CD4-positive, alpha-beta T cell treated with Interleukin-10 for 1 hour (primary cell): ENCODE measurements around the gene FFAR3.
"Not testable (repeated sequence)": the region's sequence is repeated elsewhere in the genome, so short reads cannot be mapped to it uniquely, and the experiment has no call there.

Experiments used
- DNase-seq: peaks from one replicate; pipeline ENCODE4 v3.0.0-alpha.2; 2020

The FFAR3 gene

DNA sequence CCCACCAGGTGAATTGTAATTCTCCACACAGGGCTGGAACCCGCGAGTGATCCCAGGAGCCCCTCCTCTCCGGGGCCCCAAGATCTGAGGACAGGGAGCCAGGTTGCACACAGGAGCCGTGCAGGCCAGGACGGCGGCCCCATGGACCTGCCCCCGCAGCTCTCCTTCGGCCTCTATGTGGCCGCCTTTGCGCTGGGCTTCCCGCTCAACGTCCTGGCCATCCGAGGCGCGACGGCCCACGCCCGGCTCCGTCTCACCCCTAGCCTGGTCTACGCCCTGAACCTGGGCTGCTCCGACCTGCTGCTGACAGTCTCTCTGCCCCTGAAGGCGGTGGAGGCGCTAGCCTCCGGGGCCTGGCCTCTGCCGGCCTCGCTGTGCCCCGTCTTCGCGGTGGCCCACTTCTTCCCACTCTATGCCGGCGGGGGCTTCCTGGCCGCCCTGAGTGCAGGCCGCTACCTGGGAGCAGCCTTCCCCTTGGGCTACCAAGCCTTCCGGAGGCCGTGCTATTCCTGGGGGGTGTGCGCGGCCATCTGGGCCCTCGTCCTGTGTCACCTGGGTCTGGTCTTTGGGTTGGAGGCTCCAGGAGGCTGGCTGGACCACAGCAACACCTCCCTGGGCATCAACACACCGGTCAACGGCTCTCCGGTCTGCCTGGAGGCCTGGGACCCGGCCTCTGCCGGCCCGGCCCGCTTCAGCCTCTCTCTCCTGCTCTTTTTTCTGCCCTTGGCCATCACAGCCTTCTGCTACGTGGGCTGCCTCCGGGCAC lies 6.7 kb upstream of the FFAR3 start:
- DNase-seq, result no peak

DNA sequence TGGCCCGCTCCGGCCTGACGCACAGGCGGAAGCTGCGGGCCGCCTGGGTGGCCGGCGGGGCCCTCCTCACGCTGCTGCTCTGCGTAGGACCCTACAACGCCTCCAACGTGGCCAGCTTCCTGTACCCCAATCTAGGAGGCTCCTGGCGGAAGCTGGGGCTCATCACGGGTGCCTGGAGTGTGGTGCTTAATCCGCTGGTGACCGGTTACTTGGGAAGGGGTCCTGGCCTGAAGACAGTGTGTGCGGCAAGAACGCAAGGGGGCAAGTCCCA lies 6.1 kb upstream of the FFAR3 start:
- no peak for DNase-seq

DNA sequence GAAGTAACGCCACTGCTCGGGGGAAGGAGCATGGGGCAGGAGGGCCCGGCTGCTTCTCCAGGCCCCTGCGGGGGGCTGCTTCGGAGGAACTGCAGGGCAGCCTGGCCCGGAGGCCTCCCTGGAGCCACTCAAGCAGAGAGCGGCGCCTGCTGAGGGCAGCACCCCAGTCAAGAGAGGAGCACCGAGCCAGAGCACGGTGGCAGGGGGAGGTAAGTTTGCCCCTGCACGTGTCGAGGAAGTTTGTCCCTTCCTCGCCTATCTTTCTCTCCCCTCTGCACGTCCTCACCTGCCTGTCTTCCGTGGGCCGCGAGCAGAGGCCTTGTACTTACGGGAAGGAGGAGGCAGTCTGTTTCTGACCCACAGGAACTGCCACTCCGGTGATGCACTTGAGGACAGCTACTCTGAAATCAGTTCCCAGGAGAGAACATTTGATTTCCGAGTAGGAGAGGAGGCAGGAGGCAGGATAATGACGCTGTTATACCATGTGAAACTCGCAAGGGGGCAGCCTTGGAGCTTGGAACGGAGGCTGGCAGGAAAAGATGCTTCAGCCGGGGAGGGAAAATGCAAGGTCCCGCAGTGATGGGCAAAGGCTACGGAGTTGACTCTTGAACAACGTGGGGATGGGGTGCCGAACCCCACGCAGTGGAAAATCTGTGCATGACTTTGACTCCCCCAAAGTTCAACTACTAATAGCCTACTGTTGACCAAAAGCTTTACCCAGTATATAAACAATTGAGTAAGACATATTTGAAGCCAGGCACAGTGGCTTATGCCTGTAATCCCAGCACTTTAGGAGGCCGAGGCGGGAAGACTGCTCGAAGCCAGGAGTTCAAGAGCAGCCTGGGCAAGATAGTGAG lies 5.6 kb upstream of the FFAR3 start:
- peak; percentile 80 for DNase-seq

DNA sequence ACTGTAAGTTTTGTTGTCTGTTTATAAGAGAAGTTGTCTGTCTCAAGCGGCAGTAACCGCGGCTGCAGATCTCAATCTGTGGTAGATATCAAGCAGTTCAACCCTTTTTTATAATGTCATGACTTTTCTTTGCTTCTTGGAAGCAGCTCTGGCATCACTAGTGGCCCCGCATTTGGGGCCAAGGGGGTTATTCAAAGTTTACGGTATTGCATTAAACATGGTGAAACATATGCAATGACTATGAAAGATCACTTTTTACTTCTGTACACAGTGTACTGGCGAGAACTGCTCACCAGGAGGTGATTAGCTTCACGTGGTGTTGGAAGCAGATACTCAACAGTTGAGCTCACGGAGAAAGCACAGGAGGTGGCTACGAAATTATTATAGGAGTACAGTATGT lies 4.6 kb upstream of the FFAR3 start:
- no peak for DNase-seq

DNA sequence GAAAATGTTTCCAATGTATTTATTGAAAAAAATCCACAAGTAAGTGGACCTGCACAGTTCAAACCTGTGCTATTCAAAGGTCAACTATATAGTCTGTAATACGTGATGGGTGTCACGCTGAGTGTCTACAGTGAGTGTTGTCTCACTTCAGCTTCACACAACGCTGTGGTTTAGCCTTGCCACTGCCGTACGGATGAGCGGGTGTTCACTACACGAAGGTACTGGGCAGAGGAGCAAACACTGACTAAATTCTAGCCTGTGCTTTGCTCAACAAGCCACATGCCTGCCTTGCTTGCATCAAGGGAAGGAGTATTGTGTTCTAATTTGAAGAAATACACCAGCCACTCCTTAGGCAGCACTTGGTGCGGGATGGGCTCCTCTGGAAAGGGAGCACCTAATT lies 3.4 kb upstream of the FFAR3 start:
- DNase-seq, result no peak

DNA sequence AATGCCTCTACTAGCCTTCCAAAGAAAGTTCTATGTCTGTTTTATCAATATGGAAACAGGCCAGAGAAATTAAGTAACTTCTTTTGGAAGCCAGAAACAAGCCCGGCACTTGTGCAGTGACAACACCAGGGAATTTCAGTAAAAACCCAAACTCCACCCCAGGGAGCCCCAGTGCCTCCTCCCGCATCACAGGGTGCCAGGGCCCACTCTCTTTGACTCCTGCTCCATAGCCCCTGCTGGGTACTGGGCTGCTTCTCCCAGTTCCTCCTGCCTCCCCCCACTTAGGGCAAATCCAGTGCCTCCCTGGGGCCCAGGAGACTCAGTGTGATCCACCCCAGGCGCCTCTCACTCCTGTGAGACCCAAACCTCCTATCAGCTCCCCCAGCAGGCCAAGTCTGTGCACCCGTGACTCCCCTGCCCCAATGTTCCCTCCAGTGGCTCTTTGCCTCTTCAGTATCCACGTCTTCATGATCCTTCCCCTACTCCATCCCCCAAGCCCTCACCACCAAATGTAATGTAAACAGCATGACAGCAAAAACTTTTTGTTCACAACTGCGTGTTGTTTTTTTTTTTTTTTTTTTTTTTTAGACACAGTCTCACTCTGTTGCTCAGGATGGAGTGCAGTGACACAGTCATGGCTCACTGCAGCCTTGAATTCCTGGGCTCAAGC lies 2.3 kb upstream of the FFAR3 start:
- no peak for DNase-seq

DNA sequence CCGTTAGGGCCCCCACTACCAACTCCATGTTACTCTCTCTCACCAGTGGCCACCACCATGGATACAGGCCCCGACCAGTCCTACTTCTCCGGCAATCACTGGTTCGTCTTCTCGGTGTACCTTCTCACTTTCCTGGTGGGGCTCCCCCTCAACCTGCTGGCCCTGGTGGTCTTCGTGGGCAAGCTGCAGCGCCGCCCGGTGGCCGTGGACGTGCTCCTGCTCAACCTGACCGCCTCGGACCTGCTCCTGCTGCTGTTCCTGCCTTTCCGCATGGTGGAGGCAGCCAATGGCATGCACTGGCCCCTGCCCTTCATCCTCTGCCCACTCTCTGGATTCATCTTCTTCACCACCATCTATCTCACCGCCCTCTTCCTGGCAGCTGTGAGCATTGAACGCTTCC lies 574 bp downstream of the FFAR3 start:
- not testable (repeated sequence) for DNase-seq

DNA sequence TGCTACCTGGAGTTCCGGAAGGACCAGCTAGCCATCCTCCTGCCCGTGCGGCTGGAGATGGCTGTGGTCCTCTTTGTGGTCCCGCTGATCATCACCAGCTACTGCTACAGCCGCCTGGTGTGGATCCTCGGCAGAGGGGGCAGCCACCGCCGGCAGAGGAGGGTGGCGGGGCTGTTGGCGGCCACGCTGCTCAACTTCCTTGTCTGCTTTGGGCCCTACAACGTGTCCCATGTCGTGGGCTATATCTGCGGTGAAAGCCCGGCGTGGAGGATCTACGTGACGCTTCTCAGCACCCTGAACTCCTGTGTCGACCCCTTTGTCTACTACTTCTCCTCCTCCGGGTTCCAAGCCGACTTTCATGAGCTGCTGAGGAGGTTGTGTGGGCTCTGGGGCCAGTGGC lies 1.1 kb downstream of the FFAR3 start:
- not testable (repeated sequence) for DNase-seq

DNA sequence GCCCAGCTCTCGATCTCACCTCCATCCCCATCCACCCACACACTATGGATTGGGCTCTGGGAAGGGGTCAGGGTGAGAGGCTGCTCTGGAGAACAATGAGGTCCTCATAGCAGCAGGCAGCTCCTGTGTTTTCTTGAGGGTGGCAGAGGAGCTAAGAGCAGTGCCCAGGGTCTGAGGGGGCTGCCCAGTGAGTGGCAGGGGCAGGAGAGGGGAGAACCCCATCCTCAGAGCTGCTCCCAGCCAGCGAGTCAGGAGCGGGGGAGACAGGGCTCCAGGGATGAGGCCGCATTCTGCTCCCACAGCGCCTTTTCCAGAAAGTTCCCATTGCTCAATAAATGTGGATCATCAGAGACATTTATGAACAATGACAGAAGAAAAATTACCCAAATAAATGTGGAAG lies 1.8 kb downstream of the FFAR3 start:
- DNase-seq, result not testable (repeated sequence)

DNA sequence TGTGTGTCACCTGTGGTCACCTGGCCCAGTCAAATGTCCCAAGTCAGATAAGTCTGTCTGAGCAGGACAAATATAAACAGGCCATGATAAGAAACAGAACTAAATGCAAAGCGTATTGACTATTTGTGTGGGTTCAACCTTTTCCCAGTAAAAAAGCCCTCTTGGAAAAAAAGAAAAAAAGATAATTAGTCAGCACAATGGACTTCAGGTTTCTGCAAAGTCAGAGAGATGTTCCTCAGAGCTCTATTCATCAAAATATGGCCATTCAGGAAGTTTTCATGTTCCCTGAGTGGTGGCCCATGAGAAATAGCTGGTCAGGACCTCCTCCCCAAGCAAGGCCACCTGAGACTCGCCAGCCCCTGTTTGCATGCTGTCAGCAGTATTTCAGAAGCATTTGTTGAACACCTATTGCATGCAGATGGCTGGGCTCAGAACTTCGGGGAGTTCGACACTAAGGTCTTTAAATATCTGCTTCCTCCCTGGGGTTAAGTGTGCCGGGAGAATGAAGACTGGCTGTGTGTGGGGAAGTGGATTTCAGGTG lies 2.7 kb downstream of the FFAR3 start:
- DNase-seq, result no peak

DNA sequence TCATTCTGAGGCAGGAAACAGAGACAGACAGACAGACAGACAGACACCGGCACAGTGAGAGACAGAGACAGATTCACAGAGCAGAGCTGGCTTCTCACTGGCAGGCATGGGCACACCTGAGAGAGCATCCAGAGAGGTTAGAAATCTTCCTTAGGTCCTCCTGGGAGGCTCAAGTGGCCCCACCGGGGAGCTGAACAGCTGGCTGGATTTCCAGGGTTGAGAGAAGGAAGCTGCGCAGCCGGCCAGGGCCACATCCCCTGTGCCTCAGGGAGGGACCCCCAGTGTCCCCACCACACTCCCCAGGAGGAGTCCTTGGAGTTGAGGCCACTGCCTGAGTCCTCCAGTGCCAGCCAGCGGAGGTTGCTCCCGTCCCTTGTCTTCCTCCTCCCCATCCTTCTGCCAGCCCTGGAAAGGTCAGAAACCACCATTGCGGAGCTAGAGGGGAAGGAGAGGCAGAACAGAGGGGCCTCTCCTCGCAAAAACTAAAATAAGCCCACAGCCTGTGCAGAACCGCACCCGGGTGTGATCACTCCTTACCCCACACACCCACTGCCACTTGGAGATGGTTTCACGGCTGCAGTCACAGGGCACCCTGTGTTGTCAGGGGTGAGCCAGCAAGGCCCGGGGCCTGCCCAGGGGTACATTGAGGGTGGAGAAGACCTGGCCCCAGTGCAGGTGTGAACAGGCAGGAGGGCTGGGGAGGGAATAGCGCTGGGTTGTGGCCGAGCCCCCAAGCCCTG lies 4.2 kb downstream of the FFAR3 start:
- DNase-seq, result no peak

DNA sequence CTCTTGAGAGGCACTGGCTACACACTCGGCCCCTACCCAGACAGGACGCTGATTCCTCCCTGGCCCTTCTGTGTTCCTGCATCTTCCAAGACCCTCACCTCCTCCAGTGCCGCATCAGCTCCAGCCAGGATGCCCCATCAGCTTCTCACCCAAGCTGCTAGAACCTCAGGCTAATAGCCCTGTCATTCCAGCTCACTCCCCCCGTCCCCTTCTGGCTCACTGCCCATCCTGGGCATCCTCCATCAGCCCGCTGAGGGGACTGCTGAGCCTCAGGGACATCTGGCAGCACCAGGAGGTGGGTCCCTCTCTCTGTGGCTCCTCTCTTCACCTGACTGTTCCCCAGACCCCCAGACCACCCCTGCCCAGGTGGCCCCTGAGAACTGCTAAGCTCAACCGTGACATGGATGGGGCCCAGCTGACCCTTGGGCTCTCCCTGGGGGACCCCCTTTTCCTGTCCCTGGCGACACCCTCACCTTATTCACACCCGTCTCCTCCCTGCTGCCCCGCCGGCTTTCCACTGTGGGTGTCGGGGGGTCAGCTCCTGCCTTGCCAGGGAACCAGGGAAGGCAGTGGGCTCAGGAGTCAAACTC lies 4.8 kb downstream of the FFAR3 start:
- DNase-seq, result no peak

DNA sequence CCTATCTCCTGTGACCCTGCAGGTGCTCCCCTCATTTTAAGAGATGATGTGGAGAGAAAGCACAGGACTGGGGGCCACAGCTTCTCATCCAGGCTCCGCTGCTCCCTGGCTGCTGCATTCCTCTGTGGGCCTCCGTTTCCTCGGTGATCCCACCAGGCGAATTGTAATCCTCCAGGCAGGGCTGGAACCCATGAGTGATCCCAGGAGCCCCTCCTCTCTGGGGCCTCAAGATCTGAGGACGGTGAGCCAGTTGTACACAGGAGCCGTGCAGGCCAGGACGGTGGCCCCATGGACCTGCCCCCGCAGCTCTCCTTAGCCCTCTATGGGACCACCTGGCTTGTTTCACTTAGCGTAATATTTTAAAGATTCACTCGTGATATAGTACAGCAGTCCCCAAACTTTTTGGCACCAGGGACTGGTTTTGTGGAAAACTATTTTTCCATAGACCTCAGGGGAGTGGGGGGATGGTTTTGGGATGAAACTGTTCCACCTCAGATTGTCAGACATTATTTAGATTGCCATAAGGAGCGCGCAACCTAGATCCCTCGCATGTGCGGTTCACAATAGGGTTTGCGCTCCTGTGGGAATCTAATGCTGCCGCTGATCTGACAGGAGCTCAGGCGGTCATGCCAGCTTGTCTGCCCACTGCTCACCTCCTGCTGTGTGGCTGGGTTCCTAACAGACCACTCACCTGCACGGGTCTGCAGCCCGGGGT lies 5.6 kb downstream of the FFAR3 start:
- DNase-seq, result no peak

DNA sequence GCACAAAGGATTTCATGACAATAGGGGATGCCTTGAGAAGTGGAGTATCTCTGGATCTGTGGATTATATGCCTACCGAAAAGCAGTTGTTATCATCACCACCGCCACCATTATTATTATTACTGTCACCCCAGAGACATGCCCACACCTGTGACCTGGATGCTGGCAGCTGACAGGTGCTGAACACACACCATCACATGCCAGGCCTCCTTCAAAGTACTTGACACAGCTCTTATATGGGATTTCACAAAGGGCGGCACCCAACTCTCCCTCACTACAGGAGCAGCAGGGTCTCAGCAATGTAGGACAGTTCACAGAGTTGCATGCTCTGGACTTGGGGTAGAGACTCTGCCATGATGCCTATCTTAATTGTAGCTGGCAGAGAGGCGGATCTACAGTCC lies 7.0 kb downstream of the FFAR3 start:
- no peak for DNase-seq

DNA sequence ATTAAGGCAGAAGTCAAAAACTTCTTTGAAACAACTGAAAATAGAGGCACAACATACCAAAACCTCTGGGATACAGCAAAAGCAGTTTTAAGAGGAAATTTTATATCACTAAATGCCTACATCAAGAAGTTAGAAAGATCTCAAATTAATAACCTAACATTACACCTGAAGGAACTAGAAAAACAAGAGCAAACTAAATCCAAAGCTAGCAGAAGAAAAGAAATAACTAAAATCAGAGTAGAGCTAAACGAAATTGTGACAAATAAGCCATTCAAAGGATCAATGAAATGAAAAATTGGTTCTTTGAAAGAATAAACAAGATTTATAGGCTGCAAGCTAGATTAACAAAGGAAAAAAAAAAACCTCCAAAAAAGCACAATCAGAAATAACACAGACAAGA lies 10.1 kb downstream of the FFAR3 start:
- no peak for DNase-seq

DNA sequence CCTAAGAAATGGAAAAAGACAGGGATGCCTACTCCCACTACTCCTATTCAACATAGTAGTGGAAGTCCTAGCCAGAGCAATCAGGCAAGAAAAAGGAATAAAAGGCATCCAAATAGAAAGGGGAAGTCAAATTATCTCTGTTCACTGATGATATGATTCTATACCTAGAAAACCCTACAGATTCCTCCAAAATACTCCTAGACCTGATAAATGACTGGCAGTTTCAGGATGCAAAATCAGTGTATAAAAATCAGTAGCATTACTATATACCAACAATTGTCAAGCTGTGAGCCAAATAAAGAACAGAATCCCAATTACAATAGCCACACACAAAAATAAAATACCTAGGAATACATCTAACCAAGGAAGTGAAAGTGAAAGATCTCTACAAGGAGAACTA lies 11.3 kb downstream of the FFAR3 start:
- DNase-seq, result no peak

DNA sequence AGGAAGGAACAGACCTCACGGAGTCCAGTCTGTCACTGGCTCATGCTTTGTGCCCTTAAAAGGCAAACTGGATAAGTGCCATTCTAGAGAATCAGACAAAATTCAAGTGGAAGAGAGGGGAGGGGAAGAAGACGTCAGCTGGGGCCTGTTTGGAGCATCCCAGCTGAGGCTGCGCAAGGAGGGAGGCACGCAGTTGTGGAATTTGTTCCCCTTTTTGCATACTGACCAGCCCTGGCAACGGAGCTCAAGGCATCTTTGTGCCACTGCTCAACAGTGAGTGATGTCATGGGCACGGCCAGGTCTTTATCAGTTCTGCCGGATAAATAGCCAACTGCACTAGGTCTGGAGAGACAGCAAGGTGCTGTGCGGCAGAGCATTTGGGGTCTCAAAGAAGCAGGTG lies 12.5 kb downstream of the FFAR3 start, which contains the start of gene GPR42:
Gene GPR42, plus strand, starts transcription at position 347 of the 400 bp plus-strand sequence. CDS start 292 bp downstream, outside the sequence.
- DNase-seq, result no peak

DNA sequence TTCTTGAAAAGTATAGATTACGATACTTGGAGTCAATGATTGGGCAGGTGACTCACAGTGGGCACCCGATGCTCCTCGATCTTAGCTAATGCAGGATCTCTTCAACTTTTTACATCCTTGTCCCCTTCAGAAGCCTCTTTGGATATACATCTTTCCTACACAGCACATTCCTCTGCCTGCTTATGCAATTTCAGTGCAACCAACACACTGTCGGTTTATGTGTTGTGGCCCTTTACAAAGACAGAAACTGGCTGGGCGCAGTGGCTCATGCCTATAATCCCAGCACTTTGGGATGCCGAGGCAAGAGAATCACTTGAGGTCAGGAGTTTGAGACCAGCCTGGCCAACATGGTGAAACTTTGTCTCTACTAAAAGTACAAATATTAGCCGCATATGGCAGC lies 15.2 kb downstream of the FFAR3 start:
- no peak for DNase-seq

DNA sequence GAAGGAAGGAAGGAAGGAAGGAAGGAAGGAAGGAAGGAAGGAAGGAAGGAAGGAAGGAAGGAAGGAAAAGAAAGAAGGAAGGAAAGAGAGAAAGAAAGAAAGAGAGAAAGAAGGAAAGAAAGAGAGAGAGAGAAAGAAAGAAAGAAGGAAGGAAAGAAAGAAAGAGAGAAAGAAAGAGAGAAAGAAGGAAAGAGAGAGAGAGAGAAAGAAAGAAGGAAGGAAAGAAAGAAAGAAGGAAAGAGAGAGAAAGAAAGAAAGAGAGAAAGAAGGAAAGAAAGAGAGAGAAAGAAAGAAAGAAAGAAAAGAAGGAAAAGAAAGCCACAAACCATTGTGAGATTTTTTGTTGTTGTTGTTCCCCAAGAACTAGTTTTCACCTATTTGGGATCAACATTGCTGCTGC lies 15.8 kb downstream of the FFAR3 start:
- not testable (repeated sequence) for DNase-seq

DNA sequence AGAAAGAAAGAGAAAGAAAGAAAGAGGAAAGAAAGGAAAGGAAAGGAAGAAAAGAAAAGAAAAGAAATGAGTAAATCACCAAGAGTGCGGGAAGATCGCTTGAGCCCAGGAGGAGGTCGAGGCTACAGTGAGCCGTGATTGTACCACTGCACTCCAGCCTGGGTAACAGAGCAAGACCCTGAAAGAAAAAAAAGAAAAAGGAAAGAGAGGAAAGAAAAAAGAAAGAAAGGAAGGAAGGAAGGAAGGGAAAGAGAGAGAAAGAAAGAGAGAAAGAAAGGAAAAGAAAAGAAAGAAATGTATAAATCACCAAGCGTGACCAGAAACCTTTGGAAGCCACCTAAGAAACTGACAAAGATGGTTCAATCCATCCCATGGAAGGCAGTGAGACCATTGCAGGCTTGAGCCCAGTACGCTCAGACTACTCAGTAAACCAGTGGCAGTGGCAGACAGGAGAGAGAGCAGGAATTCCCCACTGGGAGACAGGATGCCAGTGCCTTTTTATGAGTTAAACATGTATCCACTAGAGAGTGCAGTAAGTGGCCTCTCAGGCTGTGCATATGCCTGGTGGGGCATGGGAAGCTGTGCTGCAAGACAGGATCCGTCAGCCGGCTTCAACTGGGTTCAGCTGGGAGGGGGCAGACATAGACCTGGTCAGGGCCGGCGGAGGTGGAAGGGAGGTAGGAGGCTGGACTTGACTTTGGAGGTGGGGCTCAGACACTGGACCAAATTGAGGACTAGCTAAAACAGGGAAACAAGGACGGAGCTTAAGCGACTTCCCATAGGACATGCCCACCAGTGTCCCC lies 17.4 kb downstream of the FFAR3 start:
- no peak for DNase-seq

DNA sequence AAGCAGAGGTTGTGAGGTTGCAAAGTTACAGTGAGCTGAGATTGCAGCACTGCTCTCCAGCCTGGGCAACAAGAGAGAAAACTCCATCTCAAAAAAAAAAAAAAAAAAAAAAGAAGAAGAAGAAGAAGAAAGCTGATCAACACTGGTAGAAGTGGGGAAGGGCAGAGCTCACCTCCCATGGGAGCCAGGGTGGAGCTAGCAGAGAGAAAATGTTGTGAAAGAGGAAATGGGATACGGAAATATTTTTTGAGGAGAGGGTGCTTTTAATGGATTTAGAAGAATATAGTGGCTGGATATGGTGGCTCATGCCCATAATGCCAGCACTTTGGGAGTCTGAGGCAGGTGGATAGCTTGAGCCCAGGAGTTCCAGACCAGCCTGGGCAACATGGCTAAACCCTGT lies 19.4 kb downstream of the FFAR3 start:
- no peak for DNase-seq
